ENCODE results near the gene MACF1.

GRCh38 chr1:39452540-39452939, 248.0 kb downstream of the MACF1 start:
- no peak for TF ChIP-seq POLR2A (IDR thresholded peaks at IDR 0.05; ENCODE audit: low read depth, low read length)
- no peak for TF ChIP-seq TAF1 (IDR thresholded peaks at IDR 0.05; ENCODE audit: low read depth, low read length)
- TF ChIP-seq POLR2AphosphoS5 (IDR thresholded peaks at IDR 0.05; ENCODE audit: low read depth, low read length): no peak

Measured in GM12891 (cell line).